B cell (primary cell): Measurements from ENCODE around the gene FOXN1. TPM values are rescaled to one million over a fixed set of nuclear protein-coding genes. Genes with fewer than 3 reads are reported as not detected.

Experiments
- ATAC-seq: fragments of 200-7000 bp; cut with Tn5 transposase; one replicate; pipeline ENCODE4 v1.10.0; 2021; ENCODE audit warnings: low read depth, mild to moderate bottlenecking, moderate number of reproducible peaks, moderate library complexity
- CTCF ChIA-PET: fragments of 350-600 bp; sonication (Branson Sonifier 250); formaldehyde crosslinking; loops from one replicate; lab custom pipeline; 2021; ENCODE audit warnings: antibody characterized with exemption, inconsistent platforms; lab: Charles Lee
- POLR2A ChIA-PET: fragments of 350-600 bp; sonication (Branson Sonifier 250); formaldehyde crosslinking; loops from one replicate; lab custom pipeline; 2021; ENCODE audit warnings: antibody characterized with exemption; lab: Charles Lee
- DNase-seq: peaks from one replicate; pipeline ENCODE4 v3.0.0; 2013
- H2AFZ ChIP-seq: 2 replicates; pipeline ENCODE4 v1.6.1; 2012; ENCODE audit warnings: mild to moderate bottlenecking, low read depth, low read length; ENCODE audit not compliant: insufficient read depth, poor library complexity, severe bottlenecking
- H3K27ac ChIP-seq, 2 donors: 1 replicate in 1 of 2; 2 replicates in 1 of 2; pipeline ENCODE4 v1.5.1; 2012 to 2013; ENCODE audit warnings: low read length in 2 of 2, mild to moderate bottlenecking in 2 of 2, moderate library complexity in 1 of 2
- H3K27me3 ChIP-seq, 4 experiments: fragments of 200-600 bp in 1 of 4; sonication (generic) in 1 of 4; replicated peaks in 1 of 4; 1 replicate in 2 of 4; 2 replicates in 2 of 4; pipeline versions ENCODE4 v1.6.1 to v1.7.0; 2013 to 2016; ENCODE audit warnings: low read length in 3 of 4, mild to moderate bottlenecking in 2 of 4, mixed read lengths in 1 of 4, moderate library complexity in 1 of 4; ENCODE audit not compliant: insufficient read depth in 4 of 4, control insufficient read depth in 3 of 4; ENCODE audit errors: control extremely low read depth in 1 of 4
- H3K36me3 ChIP-seq, 2 experiments: replicated peaks in 1 of 2; 1 replicate in 1 of 2; 2 replicates in 1 of 2; pipeline versions ENCODE4 v1.6.1 to v1.7.1; 2013; ENCODE audit warnings: low read length in 1 of 2; ENCODE audit not compliant: insufficient read depth in 2 of 2, control insufficient read depth in 1 of 2; ENCODE audit errors: control extremely low read depth in 1 of 2, extremely low read depth in 1 of 2
- H3K4me1 ChIP-seq, 2 donors: fragments of 200-600 bp in 1 of 2; sonication (generic) in 1 of 2; 1 replicate in 1 of 2; 2 replicates in 1 of 2; pipeline versions ENCODE4 v1.5.1 to v1.6.1; 2013 to 2017; ENCODE audit warnings: low read length in 2 of 2; ENCODE audit not compliant: control insufficient read depth in 2 of 2, insufficient read depth in 2 of 2
- H3K4me2 ChIP-seq: replicated peaks from 2 replicates; pipeline ENCODE3; 2012; ENCODE audit warnings: mild to moderate bottlenecking, low read depth, low read length; ENCODE audit not compliant: poor library complexity, severe bottlenecking
- H3K4me3 ChIP-seq, 5 experiments: fragments of 200-600 bp in 1 of 5; sonication (generic) in 1 of 5; 1 replicate in 3 of 5; 2 replicates in 2 of 5; pipeline versions ENCODE4 v1.5.1 to v1.7.0; 2011 to 2016; ENCODE audit warnings: low read length in 4 of 5, mild to moderate bottlenecking in 4 of 5, low read depth in 2 of 5, control low read depth in 1 of 5, moderate library complexity in 1 of 5; ENCODE audit not compliant: insufficient read depth in 1 of 5; ENCODE audit errors: control extremely low read depth in 1 of 5, extremely low read depth in 1 of 5
- H3K79me2 ChIP-seq: fragments of 200-600 bp; sonication (generic); one replicate; pipeline ENCODE4 v1.6.0; 2016; ENCODE audit warnings: low read length; ENCODE audit not compliant: control insufficient read depth, insufficient read depth
- H3K9ac ChIP-seq: fragments of 200-600 bp; sonication (generic); 2 replicates; pipeline ENCODE4 v1.6.1; 2017; ENCODE audit warnings: mild to moderate bottlenecking, low read length, moderate library complexity
- H3K9me3 ChIP-seq, 3 donors: one replicate each; pipeline versions ENCODE4 v1.6.1 to v1.7.1; 2013; ENCODE audit warnings: low read length in 2 of 3; ENCODE audit not compliant: control insufficient read depth in 2 of 3, insufficient read depth in 1 of 3; ENCODE audit errors: control extremely low read depth in 1 of 3
- H4K20me1 ChIP-seq: 2 replicates; pipeline ENCODE4 v1.6.0; 2012; ENCODE audit warnings: mild to moderate bottlenecking, low read length; ENCODE audit not compliant: insufficient read depth, control insufficient read depth, poor library complexity, severe bottlenecking
- H3K27ac Mint-ChIP-seq: one replicate; pipeline ENCODE4 v1.8.0; 2021; ENCODE audit warnings: mixed read lengths
- H3K27me3 Mint-ChIP-seq: one replicate; pipeline ENCODE4 v1.8.0; 2021; ENCODE audit warnings: mixed read lengths
- H3K4me1 Mint-ChIP-seq: one replicate; pipeline ENCODE4 v1.8.0; 2021; ENCODE audit warnings: mixed read lengths
- H3K4me3 Mint-ChIP-seq: one replicate; pipeline ENCODE4 v1.8.0; 2021; ENCODE audit warnings: mixed read lengths
- H3K9me3 Mint-ChIP-seq: one replicate; pipeline ENCODE4 v1.8.0; 2022; ENCODE audit warnings: mixed read lengths; ENCODE audit not compliant: insufficient read depth
- EZH2 ChIP-seq: IDR thresholded peaks from 2 replicates; pipeline ENCODE4 v1.6.1; 2012; ENCODE audit warnings: borderline replicate concordance, low read depth, mild to moderate bottlenecking, moderate library complexity, low read length; ENCODE audit not compliant: insufficient read depth, poor library complexity, severe bottlenecking
- WGBS: methylation state at CpG from one replicate; pipeline ENCODE4 v1.1.5; 2013; ENCODE audit warnings: missing lambda C conversion rate; ENCODE audit not compliant: insufficient coverage; 5-methylcytosine and 5-hydroxymethylcytosine counted together
- intact Hi-C: fragments of 100-400 bp; cut with micrococcal nuclease; formaldehyde crosslinking; loops from one replicate; pipeline ENCODE4 v1.10.0; 2022
- polyA plus RNA-seq: library from polyadenylated mRNA; depleted of rRNA; stranded (reverse); fragments of >200 nt; gene quantifications from 2 replicates; pipeline ENCODE4 v1.2.3, GENCODE V29; 2012
- total RNA-seq, 2 donors: library from RNA; stranded (reverse); fragments of 120-200 nt in 1 of 2; gene quantifications; 1 replicate in 1 of 2; 2 replicates in 1 of 2; pipeline versions ENCODE4 v1.2.3 to v1.2.4, GENCODE V29; 2013 to 2022
- TF ChIP-seq, protein P1 (sequence below): fragments of 200-600 bp; IDR thresholded peaks from one replicate; pipeline ENCODE4 v1.8.0; 2022; ENCODE audit warnings: antibody characterized with exemption, mild to moderate bottlenecking

Gene FOXN1
- total and polyA plus RNA-seq, 2 donors (not counting 1 experiment from before 2014, with no cell fraction given), result not detected

DNA sequence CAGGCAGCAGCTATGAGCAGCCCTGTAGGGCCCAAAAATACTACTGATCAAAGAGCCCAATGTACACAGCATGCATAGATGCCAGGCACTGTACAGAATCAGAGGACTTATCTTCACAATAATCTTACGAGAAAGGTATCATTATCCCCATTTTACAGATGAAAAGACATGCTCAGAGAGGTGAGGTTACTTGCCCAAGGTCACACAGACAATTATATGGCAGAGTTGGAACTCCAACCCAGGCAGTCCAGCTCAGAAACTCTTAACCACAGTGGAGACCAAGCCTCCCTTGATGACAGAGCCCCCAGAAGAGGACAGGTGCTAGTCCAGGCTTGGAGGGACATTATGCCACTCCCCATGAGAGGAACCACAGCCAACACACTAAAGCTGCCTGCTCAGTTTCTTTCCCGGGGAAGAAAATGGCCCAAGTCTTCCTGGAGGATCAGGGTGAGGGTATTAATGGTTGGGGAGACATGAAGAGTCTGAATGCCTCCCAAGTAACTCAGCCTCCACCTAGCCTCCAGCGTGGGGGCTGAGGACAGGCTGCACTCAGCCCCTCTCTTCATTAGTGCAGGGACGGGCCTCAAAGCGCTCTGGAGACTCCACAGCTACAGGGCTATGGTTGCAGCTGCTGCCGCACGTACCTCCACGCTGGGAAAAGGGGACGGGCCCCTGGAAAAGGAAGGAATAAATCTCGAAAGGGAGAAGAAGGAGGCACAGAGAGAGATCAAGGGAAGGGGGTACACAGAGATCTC lies 45.5 kb downstream of the FOXN1 start:
- CTCF ChIA-PET, result interaction anchor here (0.8 to 5.2 kb wide), 7 partner anchors 11 to 61 kb away, joined by 3 to 31 read pairs (median 4); partner anchors contain the start of gene PIGS
- H2AFZ ChIP-seq, result peak overlapping the region; percentile 69
- 24% methylated on average over 9 of the region's 10 CpGs for WGBS
- H3K27me3 ChIP-seq, result no peaks in the 10 kb centered on the region
- TF ChIP-seq, protein P1, sequence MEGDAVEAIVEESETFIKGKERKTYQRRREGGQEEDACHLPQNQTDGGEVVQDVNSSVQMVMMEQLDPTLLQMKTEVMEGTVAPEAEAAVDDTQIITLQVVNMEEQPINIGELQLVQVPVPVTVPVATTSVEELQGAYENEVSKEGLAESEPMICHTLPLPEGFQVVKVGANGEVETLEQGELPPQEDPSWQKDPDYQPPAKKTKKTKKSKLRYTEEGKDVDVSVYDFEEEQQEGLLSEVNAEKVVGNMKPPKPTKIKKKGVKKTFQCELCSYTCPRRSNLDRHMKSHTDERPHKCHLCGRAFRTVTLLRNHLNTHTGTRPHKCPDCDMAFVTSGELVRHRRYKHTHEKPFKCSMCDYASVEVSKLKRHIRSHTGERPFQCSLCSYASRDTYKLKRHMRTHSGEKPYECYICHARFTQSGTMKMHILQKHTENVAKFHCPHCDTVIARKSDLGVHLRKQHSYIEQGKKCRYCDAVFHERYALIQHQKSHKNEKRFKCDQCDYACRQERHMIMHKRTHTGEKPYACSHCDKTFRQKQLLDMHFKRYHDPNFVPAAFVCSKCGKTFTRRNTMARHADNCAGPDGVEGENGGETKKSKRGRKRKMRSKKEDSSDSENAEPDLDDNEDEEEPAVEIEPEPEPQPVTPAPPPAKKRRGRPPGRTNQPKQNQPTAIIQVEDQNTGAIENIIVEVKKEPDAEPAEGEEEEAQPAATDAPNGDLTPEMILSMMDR, result no peak
- no peak for TF ChIP-seq EZH2
- ATAC-seq (no peak), DNase-seq (peak; percentile 43)
- Mint-ChIP-seq H3K4me3 (peak overlapping the region; percentile 95), H3K4me1 (peaks cover 58% of the 10 kb centered on the region), H3K9me3 (no peaks in the 10 kb centered on the region), H3K27me3 (no peaks in the 10 kb centered on the region), H3K27ac (peak overlapping the region; percentile 96)
- POLR2A ChIA-PET, result interaction anchor here (0.5 to 3.3 kb wide), 6 partner anchors 19 to 372 kb away, joined by 3 to 14 read pairs (median 4); partner anchors contain the start of genes ALDOC and PIGS
- intact Hi-C loops, result loop anchor here (1.0 kb wide), 4 partner anchors 16 to 48 kb away; partner anchors contain the start of genes PIGS and SPAG5
- H3K9ac ChIP-seq, result peak overlapping the region; percentile 74
- peaks cover 11% of the 10 kb centered on the region for H3K79me2 ChIP-seq
- H3K4me2 ChIP-seq, result peak overlapping the region; percentile 85
- H3K36me3 ChIP-seq, result peaks cover 15 to 49% of the 10 kb centered on the region in 2 experiments
- no peaks in the 10 kb centered on the region for H3K9me3 ChIP-seq
- H3K4me3 ChIP-seq, result peak overlapping the region; percentile 62 to 85 (median 78)
- peaks cover 58 to 59% of the 10 kb centered on the region in 2 donors for H3K4me1 ChIP-seq
- peak overlapping the region; percentile 91 to 97 for H3K27ac ChIP-seq
- H4K20me1 ChIP-seq, result peaks cover 7% of the 10 kb centered on the region
